Measurements from ENCODE around the gene GRIK4.

Gene GRIK4

GRCh38 chr11:120668537-120668936 lies 157.0 kb downstream of the GRIK4 start:
- DNase-seq (ENCODE audit: low read depth) = no peak

DNA sequence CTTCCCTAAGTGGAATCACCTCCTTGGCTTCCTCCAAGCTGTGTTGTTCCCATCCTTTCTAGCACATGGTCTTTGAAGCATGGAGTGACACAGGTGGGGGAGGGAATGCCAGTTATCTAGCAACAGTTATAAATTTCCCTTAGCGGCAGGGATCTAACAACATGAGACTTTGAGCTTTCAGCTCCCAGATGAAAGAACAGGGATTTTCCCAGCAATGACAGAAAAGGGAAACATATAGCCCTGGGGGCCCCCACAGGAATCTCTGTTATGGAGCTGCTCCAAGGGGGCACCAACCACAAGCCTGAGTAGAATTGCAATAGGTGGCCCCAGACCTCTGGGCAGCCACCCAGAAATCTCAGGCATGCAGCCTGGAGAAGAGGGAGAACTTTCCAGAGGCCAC lies 163.0 kb downstream of the GRIK4 start:
- no peak for DNase-seq (ENCODE audit: low read depth)

DNA sequence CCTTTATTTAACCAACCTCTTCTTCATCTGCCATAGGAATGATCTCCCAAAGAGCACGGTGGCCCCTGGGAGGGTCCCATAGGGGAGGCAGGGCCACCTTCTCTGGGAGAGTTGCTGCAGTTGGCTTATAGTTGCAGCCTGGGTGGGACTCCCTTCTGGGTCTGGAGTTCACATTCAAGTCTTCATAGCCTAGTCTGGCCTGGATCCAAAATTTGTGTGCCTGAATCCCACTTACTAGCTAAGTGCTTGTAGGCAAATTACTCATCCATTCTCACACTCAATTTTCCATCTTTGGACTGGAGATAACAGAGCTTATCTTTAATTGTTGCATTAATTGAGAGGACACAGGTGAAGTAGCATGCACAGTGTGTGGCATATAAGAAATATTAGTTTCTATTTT lies 163.6 kb downstream of the GRIK4 start:
- no peak for DNase-seq (ENCODE audit: low read depth)

GRCh38 chr11:120676991-120677390 lies 165.4 kb downstream of the GRIK4 start:
- DNase-seq (ENCODE audit: low read depth) = no peak

GRCh38 chr11:120680322-120680721 lies 168.8 kb downstream of the GRIK4 start:
- DNase-seq (ENCODE audit: low read depth) = no peak

GRCh38 chr11:120681434-120682331 lies 170.1 kb downstream of the GRIK4 start:
- DNase-seq (ENCODE audit: low read depth) = no peak

DNA sequence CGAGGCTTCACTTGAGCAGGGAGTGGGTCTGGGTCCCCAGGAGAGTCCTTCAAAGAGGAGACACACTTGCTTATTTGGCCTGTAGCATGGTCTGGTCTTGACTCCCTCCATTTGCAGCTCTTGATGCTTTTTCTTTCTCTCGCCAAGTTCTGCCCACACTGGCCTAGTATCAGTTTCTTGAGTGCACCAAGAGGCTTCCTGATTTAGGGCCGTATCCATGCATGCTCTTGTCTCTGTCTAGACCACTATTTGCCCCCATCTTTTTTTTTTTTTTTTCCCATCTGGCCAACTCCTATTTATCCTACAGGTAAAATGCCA lies 170.7 kb downstream of the GRIK4 start:
- DNase-seq (ENCODE audit: low read depth) = no peak

DNA sequence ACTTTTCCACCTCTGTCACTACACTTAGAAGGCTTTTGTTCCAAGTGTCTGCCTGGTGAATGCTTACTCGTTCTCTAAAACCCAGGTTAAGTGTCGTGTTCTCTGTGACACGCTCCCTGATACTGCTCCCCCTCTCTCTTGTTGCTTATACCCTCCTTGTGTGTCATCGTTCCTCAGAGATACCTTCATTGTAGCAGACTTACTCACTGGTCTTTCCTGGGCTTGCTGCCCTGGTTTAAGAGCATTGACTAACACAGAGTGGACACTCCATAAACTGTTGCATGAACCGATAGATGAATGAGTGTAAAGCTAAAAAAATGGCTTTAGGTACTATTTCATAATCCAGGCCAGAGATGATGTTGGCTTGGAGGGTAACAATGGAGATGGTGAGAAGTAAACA lies 171.3 kb downstream of the GRIK4 start:
- DNase-seq (ENCODE audit: low read depth) = no peak

GRCh38 chr11:120686516-120686915 lies 175.0 kb downstream of the GRIK4 start:
- no peak for DNase-seq (ENCODE audit: low read depth)

- no peak for DNase-seq (ENCODE audit: low read depth)
Measured at GRCh38 chr11:120688163-120688562, 176.6 kb downstream of the GRIK4 start.

- no peak for DNase-seq (ENCODE audit: low read depth)
Measured at GRCh38 chr11:120689596-120690275, 178.2 kb downstream of the GRIK4 start.

DNA sequence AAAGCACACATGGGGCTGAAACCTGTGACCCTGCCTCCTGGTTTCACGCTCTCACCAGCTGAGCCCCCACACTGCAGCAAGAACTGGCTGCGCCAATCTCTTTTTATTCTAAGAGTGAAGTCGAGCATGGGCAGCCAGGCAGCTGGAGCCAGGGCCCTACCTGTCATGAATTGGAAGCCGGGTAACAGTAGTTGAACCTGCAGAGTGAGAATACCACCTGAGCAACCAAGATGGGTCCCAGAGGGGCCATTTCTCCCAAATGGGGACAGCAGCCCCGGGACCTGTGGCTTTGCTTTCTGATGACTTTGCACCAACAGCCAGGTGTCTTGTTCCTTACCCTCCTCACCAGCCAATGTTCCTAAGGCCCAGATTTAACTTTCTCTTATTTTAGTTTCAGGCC lies 178.9 kb downstream of the GRIK4 start:
- DNase-seq (ENCODE audit: low read depth) = no peak

- no peak for DNase-seq (ENCODE audit: low read depth)
Measured at GRCh38 chr11:120694726-120695125, 183.2 kb downstream of the GRIK4 start.

GRCh38 chr11:120695426-120695825 lies 183.9 kb downstream of the GRIK4 start:
- no peak for DNase-seq (ENCODE audit: low read depth)

DNA sequence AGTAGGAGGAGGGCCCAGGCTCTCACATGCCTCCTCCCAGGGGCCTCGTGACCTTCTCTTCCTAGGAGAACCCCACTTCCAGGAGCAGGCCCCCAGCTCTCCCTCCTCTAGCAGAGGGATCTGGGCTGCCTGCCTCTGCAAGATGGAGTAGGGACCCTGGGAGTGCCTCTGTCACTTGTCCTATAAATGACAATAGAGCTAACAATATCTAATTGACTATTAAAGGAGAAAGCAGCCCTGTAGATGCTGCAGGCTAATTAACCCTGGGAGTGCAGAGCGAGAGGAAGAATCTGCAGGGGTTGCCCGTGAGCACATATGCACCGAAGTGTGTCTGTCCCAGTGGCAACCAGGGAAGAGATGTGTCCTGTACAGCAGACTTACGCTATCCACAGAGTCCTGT lies 184.4 kb downstream of the GRIK4 start:
- DNase-seq (ENCODE audit: low read depth) = no peak

DNA sequence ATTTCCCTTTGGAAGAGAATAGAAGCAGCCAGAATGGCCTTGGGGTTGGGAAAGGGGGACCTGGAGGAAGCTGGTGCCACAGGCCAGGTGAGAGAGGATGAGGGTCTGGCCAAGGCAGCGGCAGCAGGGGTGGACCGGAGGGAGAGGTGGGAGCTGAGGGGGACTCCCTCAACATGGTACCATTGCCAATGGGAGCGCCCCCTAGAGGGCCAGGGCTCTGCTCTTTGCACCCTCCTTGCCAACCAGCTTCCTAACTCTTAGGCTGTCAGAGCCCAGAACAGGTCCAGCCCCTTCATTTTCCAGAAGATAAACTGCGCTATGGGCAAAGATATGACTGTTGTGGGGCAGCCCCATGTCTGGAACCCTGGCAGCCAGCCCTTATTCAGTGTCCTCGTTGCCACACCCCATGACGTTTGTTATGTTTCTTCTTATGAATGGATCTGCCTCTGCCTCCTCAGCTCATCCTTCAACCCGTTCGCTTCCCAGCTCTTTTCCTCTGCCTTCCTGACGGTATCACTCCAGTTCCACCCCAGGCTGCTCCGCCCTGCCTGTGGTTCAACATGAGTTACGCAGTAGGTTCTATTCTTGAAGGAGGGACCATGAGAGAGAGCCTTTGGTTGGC lies 185.2 kb downstream of the GRIK4 start:
- no peak for DNase-seq (ENCODE audit: low read depth)

DNA sequence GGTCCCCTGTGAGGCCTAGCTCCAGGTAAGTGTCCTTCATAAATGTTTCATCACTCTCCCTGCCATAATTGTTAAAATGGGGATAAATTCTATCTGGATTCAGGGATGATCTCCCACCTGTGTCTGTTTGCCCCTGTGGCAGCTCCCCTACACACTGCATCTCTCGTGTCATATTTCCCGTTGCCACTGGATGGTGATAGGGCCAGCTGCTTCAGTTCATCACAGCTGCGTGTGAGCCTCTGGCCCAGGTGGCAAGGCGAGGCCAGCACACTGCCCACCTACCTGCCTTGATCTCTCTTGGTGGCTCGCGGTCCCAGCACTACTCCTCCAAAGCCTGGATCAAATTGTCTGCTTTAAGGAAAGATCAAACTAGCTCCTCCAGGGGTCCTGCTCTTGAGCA lies 187.4 kb downstream of the GRIK4 start:
- no peak for DNase-seq (ENCODE audit: low read depth)

- no peak for DNase-seq (ENCODE audit: low read depth)
Measured at GRCh38 chr11:120702656-120703055, 191.1 kb downstream of the GRIK4 start.

DNA sequence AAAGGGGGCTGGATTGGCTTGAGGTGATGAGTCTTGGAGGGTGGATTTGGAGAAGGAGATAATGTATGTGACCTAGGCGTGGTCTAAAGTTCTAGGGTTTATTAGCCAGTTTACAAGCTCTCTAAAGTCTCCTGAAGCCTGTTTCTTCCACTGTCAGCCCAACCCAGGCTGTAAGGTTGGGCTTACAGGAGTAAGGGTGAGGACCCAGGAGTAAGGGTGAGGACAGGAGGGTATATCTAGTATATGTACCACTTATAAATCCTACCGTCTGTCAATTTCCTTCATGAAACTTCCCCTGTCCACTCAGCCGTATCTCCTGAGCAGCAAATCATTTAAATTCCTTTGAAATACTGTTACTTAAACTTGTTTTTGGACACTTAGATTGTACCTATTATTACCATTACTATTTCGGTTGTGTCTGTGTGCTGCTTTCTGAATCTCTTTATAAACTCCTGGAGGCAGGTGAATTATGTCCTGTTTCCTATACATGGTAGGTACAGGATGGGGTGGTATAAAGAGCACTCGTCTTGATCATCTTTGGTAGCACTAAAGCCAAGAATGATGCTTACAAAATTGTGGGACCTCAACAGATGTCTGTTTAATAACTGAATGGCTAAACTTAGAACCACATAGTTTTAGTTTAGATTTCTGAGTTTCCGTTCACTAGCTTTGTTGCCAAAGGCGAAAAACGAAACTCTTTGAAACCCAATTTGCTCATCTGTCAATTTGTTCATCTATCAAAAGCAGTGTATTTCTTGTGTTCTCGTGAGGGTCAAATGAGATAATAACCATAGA lies 192.0 kb downstream of the GRIK4 start:
- DNase-seq (ENCODE audit: low read depth) = no peak

- no peak for DNase-seq (ENCODE audit: low read depth)
Measured at GRCh38 chr11:120704256-120704750, 192.8 kb downstream of the GRIK4 start.

GRCh38 chr11:120706257-120706656 lies 194.7 kb downstream of the GRIK4 start:
- DNase-seq (ENCODE audit: low read depth) = no peak

GRCh38 chr11:120707098-120707497 lies 195.6 kb downstream of the GRIK4 start:
- DNase-seq (ENCODE audit: low read depth) = no peak

Measured in stimulated activated CD8-positive, alpha-beta memory T cell treated with anti-CD3 and anti-CD28 coated beads, Interleukin-12 subunit alpha, Interleukin-12 subunit beta, amount 100 ng/mL, for 4 hours (primary cell).